Measurements from ENCODE around the gene STARD8.
"Not testable (repeated sequence)": the region's sequence is repeated elsewhere in the genome, so short reads cannot be mapped to it uniquely, and the experiment has no call there.

Gene STARD8

GRCh38 chrX:68647156-68647957 lies at the start of gene STARD8:
Gene STARD8 (plus strand): TSS chrX:68647666. CDS start chrX:68647883, 217 bp downstream.
- DNase-seq, result peak; percentile 39

GRCh38 chrX:68598841-68599240 lies 48.6 kb upstream of the STARD8 start:
- no peak for DNase-seq

GRCh38 chrX:68599256-68600152 lies 48.0 kb upstream of the STARD8 start:
- DNase-seq, result peak; percentile 21

GRCh38 chrX:68604216-68604615 lies 43.2 kb upstream of the STARD8 start:
- DNase-seq, result not testable (repeated sequence)

GRCh38 chrX:68614733-68615132 lies 32.7 kb upstream of the STARD8 start:
- DNase-seq, result not testable (repeated sequence)

- DNase-seq, result no peak
These were observed 19.5 kb upstream of the STARD8 start for GRCh38 chrX:68627986-68628385.

- DNase-seq, result not testable (repeated sequence)
These were observed 17.5 kb upstream of the STARD8 start for GRCh38 chrX:68629936-68630335.

- DNase-seq, result no peak
These were observed 16.1 kb upstream of the STARD8 start for GRCh38 chrX:68631336-68631735.

- no peak for DNase-seq
These were observed 15.0 kb upstream of the STARD8 start for GRCh38 chrX:68632491-68632890.

- DNase-seq, result peak; percentile 14
These were observed 13.5 kb upstream of the STARD8 start for GRCh38 chrX:68633981-68634380.

- no peak for DNase-seq
These were observed 12.7 kb upstream of the STARD8 start for GRCh38 chrX:68634649-68635227.

GRCh38 chrX:68640661-68641060 lies 6.8 kb upstream of the STARD8 start:
- no peak for DNase-seq

- DNase-seq, result no peak
These were observed 2.6 kb upstream of the STARD8 start for GRCh38 chrX:68644861-68645260.

- DNase-seq, result no peak
These were observed 1.0 kb upstream of the STARD8 start for GRCh38 chrX:68646421-68646820.

GRCh38 chrX:68648960-68649359 lies 1.5 kb downstream of the STARD8 start:
- DNase-seq, result no peak

GRCh38 chrX:68650491-68650890 lies 3.0 kb downstream of the STARD8 start:
- DNase-seq, result no peak

GRCh38 chrX:68651110-68651509 lies 3.6 kb downstream of the STARD8 start:
- no peak for DNase-seq

- DNase-seq, result peak; percentile 9
These were observed 5.1 kb downstream of the STARD8 start for GRCh38 chrX:68652326-68653170.

- DNase-seq, result no peak
These were observed 7.2 kb downstream of the STARD8 start for GRCh38 chrX:68654693-68655092.

GRCh38 chrX:68656473-68656872 lies 9.0 kb downstream of the STARD8 start:
- DNase-seq, result not testable (repeated sequence)

GRCh38 chrX:68658530-68658929 lies 11.1 kb downstream of the STARD8 start:
- no peak for DNase-seq

GRCh38 chrX:68659385-68659784 lies 11.9 kb downstream of the STARD8 start:
- DNase-seq, result no peak

- no peak for DNase-seq
These were observed 12.3 kb downstream of the STARD8 start for GRCh38 chrX:68659786-68660185.

Data from NCI-H82 (cell line).